Measurements from ENCODE around the gene ARHGEF33. TPM values are rescaled to one million over a fixed set of nuclear protein-coding genes. Genes with fewer than 3 reads are reported as not detected.

ARHGEF33 gene
- polyA plus RNA-seq, 1 of the 3 experiments (the other 2 are of a cell fraction): 0.25 TPM

DNA sequence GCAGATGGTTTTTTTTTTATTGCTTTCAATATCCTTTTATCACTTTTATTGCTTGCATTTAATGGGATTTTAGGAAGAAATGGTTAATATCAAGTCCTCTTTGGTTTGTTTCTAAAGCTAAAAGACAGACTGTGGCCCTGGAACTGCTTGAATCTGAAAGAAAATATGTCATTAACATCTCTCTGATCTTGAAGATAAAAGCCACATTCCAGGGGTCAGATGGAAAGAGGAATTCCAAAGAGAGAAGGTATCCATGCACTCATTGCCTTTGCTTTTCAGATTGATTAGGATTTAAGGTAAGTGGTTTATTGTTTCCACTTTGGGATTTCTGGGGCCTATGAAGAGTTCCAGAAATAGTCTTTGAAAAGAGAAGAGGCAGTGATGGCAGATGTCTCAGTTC is 54.1 kb downstream of the ARHGEF33 start:
- DNase-seq: no peak
- ChIA-PET POLR2A (no interaction called here), CTCF (interaction anchor here (0.7 to 0.8 kb wide), 3 partner anchors 11 to 286 kb away, joined by 3 to 4 read pairs (median 3); no protein-coding TSS in a partner anchor)
- Histone ChIP-seq H3K27me3 (ENCODE audit: insufficient read depth) (no peaks in the 10 kb centered on the region), H3K79me2 (ENCODE audit: insufficient read depth) (no peaks in the 10 kb centered on the region), H2AFZ (ENCODE audit: low read depth) (no peak overlapping the region), H3F3A (replicated peaks; ENCODE audit: insufficient read depth) (peaks cover 11% of the 10 kb centered on the region), H3K27ac (ENCODE audit: low read depth in 2 of 2, low read length in 1 of 2) (no peak overlapping the region), H3K4me1 (ENCODE audit: control insufficient read depth in 1 of 2, insufficient read depth in 2 of 2, low read depth in 1 of 2, low read length in 1 of 2) (0 out of 4 replicates have a peak, but pooled peaks cover 0 to 7% of the 10 kb centered on the region in 2 experiments), H3K4me2 (no peak overlapping the region), H3K9me3 (no peaks in the 10 kb centered on the region), H4K20me1 (ENCODE audit: insufficient read depth) (no peaks in the 10 kb centered on the region), H3K36me3 (replicated peaks in 1 of 2; ENCODE audit: control insufficient read depth in 1 of 2, insufficient read depth in 2 of 2, low read length in 1 of 2) (no peaks in the 10 kb centered on the region), H3K4me3 (ENCODE audit: low read depth in 2 of 2, low read length in 1 of 2) (no peak overlapping the region), H3K9me2 (no peaks in the 10 kb centered on the region), H3K9ac (no peak overlapping the region)
- TF ChIP-seq FOSL2 (IDR thresholded peaks at IDR 0.05; ENCODE audit: borderline replicate concordance, low read depth) (no peak), REST (IDR thresholded peaks at IDR 0.05; ENCODE audit: low read depth, low read length) (no peak)
- TF ChIP-seq, protein P1, sequence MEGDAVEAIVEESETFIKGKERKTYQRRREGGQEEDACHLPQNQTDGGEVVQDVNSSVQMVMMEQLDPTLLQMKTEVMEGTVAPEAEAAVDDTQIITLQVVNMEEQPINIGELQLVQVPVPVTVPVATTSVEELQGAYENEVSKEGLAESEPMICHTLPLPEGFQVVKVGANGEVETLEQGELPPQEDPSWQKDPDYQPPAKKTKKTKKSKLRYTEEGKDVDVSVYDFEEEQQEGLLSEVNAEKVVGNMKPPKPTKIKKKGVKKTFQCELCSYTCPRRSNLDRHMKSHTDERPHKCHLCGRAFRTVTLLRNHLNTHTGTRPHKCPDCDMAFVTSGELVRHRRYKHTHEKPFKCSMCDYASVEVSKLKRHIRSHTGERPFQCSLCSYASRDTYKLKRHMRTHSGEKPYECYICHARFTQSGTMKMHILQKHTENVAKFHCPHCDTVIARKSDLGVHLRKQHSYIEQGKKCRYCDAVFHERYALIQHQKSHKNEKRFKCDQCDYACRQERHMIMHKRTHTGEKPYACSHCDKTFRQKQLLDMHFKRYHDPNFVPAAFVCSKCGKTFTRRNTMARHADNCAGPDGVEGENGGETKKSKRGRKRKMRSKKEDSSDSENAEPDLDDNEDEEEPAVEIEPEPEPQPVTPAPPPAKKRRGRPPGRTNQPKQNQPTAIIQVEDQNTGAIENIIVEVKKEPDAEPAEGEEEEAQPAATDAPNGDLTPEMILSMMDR (IDR thresholded peaks at IDR 0.05): no peak

DNA sequence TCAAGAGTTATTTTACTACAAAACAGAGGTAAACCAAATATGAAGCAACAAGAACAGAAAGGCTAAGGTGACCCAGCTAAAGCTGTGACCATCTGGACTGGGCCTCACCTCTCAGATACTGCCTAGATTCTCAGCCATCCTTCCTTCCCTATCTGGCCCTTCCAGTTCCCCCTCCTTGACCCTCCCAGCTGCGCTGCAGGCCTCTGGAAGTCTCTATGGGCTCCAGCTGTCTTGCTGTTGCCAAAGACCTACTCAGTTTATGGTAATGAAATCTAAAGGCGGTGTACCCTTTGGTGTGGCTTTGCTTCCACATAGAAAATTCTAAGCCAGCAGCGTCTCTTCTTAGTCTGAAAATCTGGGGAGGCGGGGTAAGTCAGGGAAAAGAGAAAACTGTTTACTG is 55.7 kb downstream of the ARHGEF33 start:
- no peak overlapping the region for H3K4me2 ChIP-seq
- no peak overlapping the region for H3K27ac ChIP-seq (ENCODE audit: low read depth in 2 of 2, low read length in 1 of 2)
- 95% methylated on average over 4 of the region's 4 CpGs for WGBS (ENCODE audit: low lambda C conversion rate)
- H3K79me2 ChIP-seq (ENCODE audit: insufficient read depth): no peaks in the 10 kb centered on the region
- H3F3A ChIP-seq (replicated peaks; ENCODE audit: insufficient read depth): peaks cover 11% of the 10 kb centered on the region
- H3K9me3 ChIP-seq: no peaks in the 10 kb centered on the region
- no peaks in the 10 kb centered on the region for H3K27me3 ChIP-seq (ENCODE audit: insufficient read depth)
- DNase-seq: no peak
- no peaks in the 10 kb centered on the region for H3K36me3 ChIP-seq (replicated peaks in 1 of 2; ENCODE audit: control insufficient read depth in 1 of 2, insufficient read depth in 2 of 2, low read length in 1 of 2)
- no peak overlapping the region for H3K4me3 ChIP-seq (ENCODE audit: low read depth in 2 of 2, low read length in 1 of 2)
- H3K4me1 ChIP-seq (ENCODE audit: control insufficient read depth in 1 of 2, insufficient read depth in 2 of 2, low read depth in 1 of 2, low read length in 1 of 2): 0 out of 4 replicates have a peak, but pooled peaks cover 0 to 7% of the 10 kb centered on the region in 2 experiments
- H2AFZ ChIP-seq (ENCODE audit: low read depth): no peak overlapping the region
- TF ChIP-seq EZH2phosphoT487 (IDR thresholded peaks at IDR 0.05; ENCODE audit: borderline replicate concordance, low read depth): no peak
- no peaks in the 10 kb centered on the region for H4K20me1 ChIP-seq (ENCODE audit: insufficient read depth)
- H3K9me2 ChIP-seq: no peaks in the 10 kb centered on the region
- ChIA-PET CTCF (interaction anchor here (0.7 to 11.4 kb wide), 6 partner anchors 9 to 283 kb away, joined by 3 to 191 read pairs (median 4); no protein-coding TSS in a partner anchor), POLR2A (no interaction called here)
- H3K9ac ChIP-seq: no peak overlapping the region

All from SK-N-SH (cell line).